WTC11 (cell line): ENCODE results near the gene GPATCH3. TPM values are rescaled to one million over a fixed set of nuclear protein-coding genes. Genes with fewer than 3 reads are reported as not detected.
"Not testable (repeated sequence)": the region's sequence is repeated elsewhere in the genome, so short reads cannot be mapped to it uniquely, and the experiment has no call there.

Experiments used
- ATAC-seq: fragments of 200-7000 bp; cut with Tn5 transposase; 2 replicates; pipeline ENCODE4 v1.10.0; 2021; ENCODE audit warnings: mild to moderate bottlenecking, moderate library complexity
- CTCF ChIA-PET: fragments of 300-600 bp; sonication (Branson Sonifier 250); formaldehyde crosslinking; loops from one replicate; lab custom pipeline; 2021; ENCODE audit warnings: antibody characterized with exemption; lab: Charles Lee
- POLR2A ChIA-PET: fragments of 350-600 bp; sonication (Branson Sonifier 250); formaldehyde crosslinking; loops from one replicate; lab custom pipeline; 2021; ENCODE audit warnings: antibody characterized with exemption; lab: Charles Lee
- DNase-seq: peaks from one replicate; pipeline ENCODE4 v3.0.0; 2021; ENCODE audit warnings: low spot score
- H3K27ac Mint-ChIP-seq: 2 replicates; pipeline ENCODE4 v1.8.0; 2021; ENCODE audit warnings: mixed read lengths
- H3K27me3 Mint-ChIP-seq: 2 replicates; pipeline ENCODE4 v1.8.0; 2021; ENCODE audit warnings: low read depth, mild to moderate bottlenecking, moderate library complexity, mixed read lengths
- H3K36me3 Mint-ChIP-seq: 2 replicates; pipeline ENCODE4 v1.8.0; 2021; ENCODE audit warnings: mixed read lengths
- H3K4me1 Mint-ChIP-seq: 2 replicates; pipeline ENCODE4 v1.8.0; 2022; ENCODE audit warnings: mixed read lengths
- H3K4me3 Mint-ChIP-seq: 2 replicates; pipeline ENCODE4 v1.8.0; 2021; ENCODE audit warnings: mild to moderate bottlenecking, moderate library complexity, mixed read lengths
- H3K9me3 Mint-ChIP-seq: 2 replicates; pipeline ENCODE4 v1.8.0; 2021; ENCODE audit warnings: mixed read lengths
- AR ChIP-seq: fragments of 250-450 bp; sonication (Bioruptor Pico); IDR thresholded peaks from 2 replicates; pipeline ENCODE4 v1.9.0; 2021; ENCODE audit warnings: mild to moderate bottlenecking
- CBFB ChIP-seq: sonication (generic); formaldehyde crosslinking; IDR thresholded peaks from 2 replicates; pipeline ENCODE4 v1.8.1; 2022; ENCODE audit warnings: mild to moderate bottlenecking, low read depth, missing genetic modification reagents
- FOXP4 ChIP-seq: sonication (generic); formaldehyde crosslinking; IDR thresholded peaks from 2 replicates; pipeline ENCODE4 v1.8.0; 2022; ENCODE audit warnings: mild to moderate bottlenecking, missing genetic modification reagents
- GTF2I ChIP-seq: fragments of 250-450 bp; sonication (Bioruptor Pico); conservative IDR thresholded peaks from 2 replicates; pipeline ENCODE4 v1.4.0; 2021; ENCODE audit warnings: mild to moderate bottlenecking
- IRF1 ChIP-seq: sonication (generic); formaldehyde crosslinking; IDR thresholded peaks from 2 replicates; pipeline ENCODE4 v1.8.0; 2023; ENCODE audit warnings: missing genetic modification reagents
- JAZF1 ChIP-seq: fragments of 250-450 bp; sonication (Bioruptor Pico); IDR thresholded peaks from 2 replicates; pipeline ENCODE4 v1.9.0; 2021; ENCODE audit warnings: moderate library complexity, mild to moderate bottlenecking, inconsistent platforms
- KAT7 ChIP-seq: sonication (generic); formaldehyde crosslinking; IDR thresholded peaks from 2 replicates; pipeline ENCODE4 v1.8.1; 2023; ENCODE audit warnings: missing genetic modification reagents, mild to moderate bottlenecking, borderline replicate concordance
- NFYB ChIP-seq: sonication (generic); formaldehyde crosslinking; conservative IDR thresholded peaks from 2 replicates; pipeline ENCODE4 v1.8.0; 2022; ENCODE audit warnings: low read depth, missing genetic modification reagents
- OVOL2 ChIP-seq: fragments of 250-450 bp; sonication (Bioruptor Pico); IDR thresholded peaks from 2 replicates; pipeline ENCODE4 v1.9.0; 2021; ENCODE audit warnings: mild to moderate bottlenecking, borderline replicate concordance
- SMAD4 ChIP-seq: sonication (generic); formaldehyde crosslinking; IDR thresholded peaks from 2 replicates; pipeline ENCODE4 v1.8.0; 2022; ENCODE audit warnings: mild to moderate bottlenecking, missing genetic modification reagents
- TEAD1 ChIP-seq: sonication (generic); formaldehyde crosslinking; IDR thresholded peaks from 2 replicates; pipeline ENCODE4 v1.8.0; 2022; ENCODE audit warnings: mild to moderate bottlenecking, missing genetic modification reagents
- USF2 ChIP-seq: sonication (generic); formaldehyde crosslinking; IDR thresholded peaks from 2 replicates; pipeline ENCODE4 v1.8.1; 2023; ENCODE audit warnings: mild to moderate bottlenecking, missing genetic modification reagents, moderate library complexity
- ZBTB21 ChIP-seq: sonication (generic); formaldehyde crosslinking; IDR thresholded peaks from 2 replicates; pipeline ENCODE4 v1.8.1; 2023; ENCODE audit warnings: mild to moderate bottlenecking, missing genetic modification reagents, borderline replicate concordance
- ZNF121 ChIP-seq: sonication (generic); formaldehyde crosslinking; IDR thresholded peaks from 2 replicates; pipeline ENCODE4 v1.8.0; 2023; ENCODE audit warnings: missing genetic modification reagents
- ZNF423 ChIP-seq: fragments of 250-450 bp; sonication (Bioruptor Pico); IDR thresholded peaks from 2 replicates; pipeline ENCODE4 v2.1.2; 2022; ENCODE audit warnings: mild to moderate bottlenecking, moderate library complexity
- total RNA-seq: library from RNA; stranded (reverse); gene quantifications from 3 replicates; pipeline ENCODE4 v1.2.3, GENCODE V29; 2021
- TF ChIP-seq, protein P1 (sequence below): fragments of 200-600 bp; IDR thresholded peaks from 2 replicates; pipeline ENCODE4 v1.8.0; 2022; ENCODE audit warnings: antibody characterized with exemption
- TF ChIP-seq, protein P2 (sequence below): fragments of 250-450 bp; sonication (Bioruptor Pico); IDR thresholded peaks from 2 replicates; pipeline ENCODE4 v1.9.0; 2021; ENCODE audit warnings: mild to moderate bottlenecking, borderline replicate concordance

GPATCH3 gene
- total RNA-seq, 1 experiment from 2014 or later, result 19.2 TPM

DNA sequence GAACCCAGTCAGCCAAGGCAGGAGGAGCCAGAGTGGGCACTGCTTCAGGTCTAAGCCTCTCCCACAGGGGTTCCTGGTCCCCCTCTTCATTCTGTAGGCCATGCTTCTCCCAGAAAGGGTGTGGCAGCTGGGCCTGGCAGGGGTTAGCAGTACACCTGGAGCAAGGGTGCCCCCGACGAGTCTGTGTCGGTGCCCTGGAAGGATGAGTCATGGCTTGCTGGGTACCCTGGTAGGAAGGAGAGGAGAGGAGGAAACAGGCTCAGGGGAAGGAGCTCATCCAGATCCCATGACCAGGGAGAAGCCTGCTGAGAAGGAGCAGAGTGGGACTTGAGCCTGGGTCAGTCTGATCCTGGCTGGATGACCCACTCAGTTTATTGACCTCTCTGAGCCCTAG, 49.7 kb upstream of the GPATCH3 start (continued):
- TF ChIP-seq ZNF423 (CRISPR knock-in tag), result no peak
- TF ChIP-seq JAZF1, result no peak
- no peak for TF ChIP-seq CBFB
- TF ChIP-seq ZBTB21 (CRISPR knock-in tag), result no peak
- no peak for TF ChIP-seq GTF2I (CRISPR knock-in tag)
- TF ChIP-seq, protein P1, sequence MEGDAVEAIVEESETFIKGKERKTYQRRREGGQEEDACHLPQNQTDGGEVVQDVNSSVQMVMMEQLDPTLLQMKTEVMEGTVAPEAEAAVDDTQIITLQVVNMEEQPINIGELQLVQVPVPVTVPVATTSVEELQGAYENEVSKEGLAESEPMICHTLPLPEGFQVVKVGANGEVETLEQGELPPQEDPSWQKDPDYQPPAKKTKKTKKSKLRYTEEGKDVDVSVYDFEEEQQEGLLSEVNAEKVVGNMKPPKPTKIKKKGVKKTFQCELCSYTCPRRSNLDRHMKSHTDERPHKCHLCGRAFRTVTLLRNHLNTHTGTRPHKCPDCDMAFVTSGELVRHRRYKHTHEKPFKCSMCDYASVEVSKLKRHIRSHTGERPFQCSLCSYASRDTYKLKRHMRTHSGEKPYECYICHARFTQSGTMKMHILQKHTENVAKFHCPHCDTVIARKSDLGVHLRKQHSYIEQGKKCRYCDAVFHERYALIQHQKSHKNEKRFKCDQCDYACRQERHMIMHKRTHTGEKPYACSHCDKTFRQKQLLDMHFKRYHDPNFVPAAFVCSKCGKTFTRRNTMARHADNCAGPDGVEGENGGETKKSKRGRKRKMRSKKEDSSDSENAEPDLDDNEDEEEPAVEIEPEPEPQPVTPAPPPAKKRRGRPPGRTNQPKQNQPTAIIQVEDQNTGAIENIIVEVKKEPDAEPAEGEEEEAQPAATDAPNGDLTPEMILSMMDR, result no peak

- TF ChIP-seq, protein P1, result no peak
- no peak for TF ChIP-seq AR (CRISPR knock-in tag)
- no peak for TF ChIP-seq CBFB
- no peak for TF ChIP-seq SMAD4
- no peak for TF ChIP-seq TEAD1 (CRISPR knock-in tag)
- TF ChIP-seq, protein P2, sequence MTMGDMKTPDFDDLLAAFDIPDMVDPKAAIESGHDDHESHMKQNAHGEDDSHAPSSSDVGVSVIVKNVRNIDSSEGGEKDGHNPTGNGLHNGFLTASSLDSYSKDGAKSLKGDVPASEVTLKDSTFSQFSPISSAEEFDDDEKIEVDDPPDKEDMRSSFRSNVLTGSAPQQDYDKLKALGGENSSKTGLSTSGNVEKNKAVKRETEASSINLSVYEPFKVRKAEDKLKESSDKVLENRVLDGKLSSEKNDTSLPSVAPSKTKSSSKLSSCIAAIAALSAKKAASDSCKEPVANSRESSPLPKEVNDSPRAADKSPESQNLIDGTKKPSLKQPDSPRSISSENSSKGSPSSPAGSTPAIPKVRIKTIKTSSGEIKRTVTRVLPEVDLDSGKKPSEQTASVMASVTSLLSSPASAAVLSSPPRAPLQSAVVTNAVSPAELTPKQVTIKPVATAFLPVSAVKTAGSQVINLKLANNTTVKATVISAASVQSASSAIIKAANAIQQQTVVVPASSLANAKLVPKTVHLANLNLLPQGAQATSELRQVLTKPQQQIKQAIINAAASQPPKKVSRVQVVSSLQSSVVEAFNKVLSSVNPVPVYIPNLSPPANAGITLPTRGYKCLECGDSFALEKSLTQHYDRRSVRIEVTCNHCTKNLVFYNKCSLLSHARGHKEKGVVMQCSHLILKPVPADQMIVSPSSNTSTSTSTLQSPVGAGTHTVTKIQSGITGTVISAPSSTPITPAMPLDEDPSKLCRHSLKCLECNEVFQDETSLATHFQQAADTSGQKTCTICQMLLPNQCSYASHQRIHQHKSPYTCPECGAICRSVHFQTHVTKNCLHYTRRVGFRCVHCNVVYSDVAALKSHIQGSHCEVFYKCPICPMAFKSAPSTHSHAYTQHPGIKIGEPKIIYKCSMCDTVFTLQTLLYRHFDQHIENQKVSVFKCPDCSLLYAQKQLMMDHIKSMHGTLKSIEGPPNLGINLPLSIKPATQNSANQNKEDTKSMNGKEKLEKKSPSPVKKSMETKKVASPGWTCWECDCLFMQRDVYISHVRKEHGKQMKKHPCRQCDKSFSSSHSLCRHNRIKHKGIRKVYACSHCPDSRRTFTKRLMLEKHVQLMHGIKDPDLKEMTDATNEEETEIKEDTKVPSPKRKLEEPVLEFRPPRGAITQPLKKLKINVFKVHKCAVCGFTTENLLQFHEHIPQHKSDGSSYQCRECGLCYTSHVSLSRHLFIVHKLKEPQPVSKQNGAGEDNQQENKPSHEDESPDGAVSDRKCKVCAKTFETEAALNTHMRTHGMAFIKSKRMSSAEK (CRISPR knock-in tag), result no peak
- TF ChIP-seq ZNF423 (CRISPR knock-in tag), result no peak
- no peak for TF ChIP-seq KAT7 (CRISPR knock-in tag)
- no peak for TF ChIP-seq USF2 (CRISPR knock-in tag)
- TF ChIP-seq IRF1 (CRISPR knock-in tag), result no peak
- no peak for TF ChIP-seq OVOL2
- no peak for TF ChIP-seq FOXP4 (CRISPR knock-in tag)
- no peak for TF ChIP-seq NFYB
- TF ChIP-seq ZNF121 (CRISPR knock-in tag), result no peak
- H3K27ac Mint-ChIP-seq, result peak overlapping the region; percentile 37; the same call in 1 of the 2 replicates
These were observed 49.1 kb upstream of the GPATCH3 start for GRCh38 chr1:26949266-26949925.

GRCh38 chr1:26948725-26949057, 48.4 kb upstream of the GPATCH3 start:
- H3K9me3 Mint-ChIP-seq, H3K4me1 Mint-ChIP-seq, POLR2A ChIA-PET, DNase-seq, H3K27me3 Mint-ChIP-seq, H3K27ac Mint-ChIP-seq, CTCF ChIA-PET, H3K4me3 Mint-ChIP-seq, ATAC-seq: not testable (repeated sequence)
- H3K36me3 Mint-ChIP-seq, result peaks cover 34% of the 10 kb centered on the region

More at GRCh38 chr1:26949266-26949925, 49.1 kb upstream of the GPATCH3 start:
- H3K9me3 Mint-ChIP-seq, result no peaks in the 10 kb centered on the region
- ChIA-PET CTCF (no interaction called here), POLR2A (no interaction called here)
- H3K4me1 Mint-ChIP-seq, result no peaks in the 10 kb centered on the region
- no peak for ATAC-seq
- H3K36me3 Mint-ChIP-seq, result peaks cover 35% of the 10 kb centered on the region
- H3K27me3 Mint-ChIP-seq, result no peaks in the 10 kb centered on the region
- H3K4me3 Mint-ChIP-seq, result no peak overlapping the region
- DNase-seq, result no peak
